ENCODE results near the gene ARID3A.

DNA sequence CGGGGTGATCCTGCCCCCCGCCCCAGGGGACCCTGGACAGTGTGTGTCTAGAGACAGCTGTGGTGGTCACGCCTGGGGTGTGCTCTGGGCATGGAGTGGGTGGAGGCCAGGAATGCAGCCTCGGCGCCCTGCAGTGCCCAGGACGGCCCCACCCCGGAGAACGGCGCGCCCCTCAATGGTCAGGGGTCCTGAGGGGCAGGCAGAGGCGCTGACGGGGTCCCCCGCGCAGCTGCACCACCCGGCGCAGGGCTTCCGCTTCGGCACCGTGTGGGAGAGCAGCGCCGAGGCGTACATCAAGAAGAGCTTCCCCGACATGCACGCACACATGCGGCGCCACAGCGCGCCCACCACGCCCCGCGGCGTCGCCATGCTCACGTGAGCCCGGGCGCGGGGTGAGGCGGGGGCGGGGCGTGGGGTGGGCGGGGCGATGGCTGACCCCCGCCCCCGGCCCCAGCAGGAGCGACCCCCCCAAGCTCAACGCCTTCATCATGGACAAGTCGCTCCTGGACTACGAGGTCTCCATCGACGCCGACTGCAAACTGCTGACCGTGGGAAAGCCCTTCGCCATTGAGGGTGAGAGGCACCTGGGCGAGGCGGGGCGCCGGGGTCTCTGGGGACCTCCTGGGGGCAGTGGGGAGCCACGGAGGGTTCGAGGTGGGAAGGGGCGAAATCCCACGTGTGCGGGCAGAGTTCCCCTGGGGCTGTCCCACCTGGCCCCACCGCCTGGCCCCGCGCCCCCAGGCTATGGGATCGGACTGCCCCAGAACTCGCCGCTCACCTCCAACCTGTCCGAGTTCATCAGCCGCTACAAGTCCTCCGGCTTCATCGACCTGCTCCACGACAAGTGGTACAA is 81.8 kb downstream of the ARID3A start:
- no peak for TF ChIP-seq POLR2A (IDR thresholded peaks at IDR 0.05)
- TF ChIP-seq, protein P1, sequence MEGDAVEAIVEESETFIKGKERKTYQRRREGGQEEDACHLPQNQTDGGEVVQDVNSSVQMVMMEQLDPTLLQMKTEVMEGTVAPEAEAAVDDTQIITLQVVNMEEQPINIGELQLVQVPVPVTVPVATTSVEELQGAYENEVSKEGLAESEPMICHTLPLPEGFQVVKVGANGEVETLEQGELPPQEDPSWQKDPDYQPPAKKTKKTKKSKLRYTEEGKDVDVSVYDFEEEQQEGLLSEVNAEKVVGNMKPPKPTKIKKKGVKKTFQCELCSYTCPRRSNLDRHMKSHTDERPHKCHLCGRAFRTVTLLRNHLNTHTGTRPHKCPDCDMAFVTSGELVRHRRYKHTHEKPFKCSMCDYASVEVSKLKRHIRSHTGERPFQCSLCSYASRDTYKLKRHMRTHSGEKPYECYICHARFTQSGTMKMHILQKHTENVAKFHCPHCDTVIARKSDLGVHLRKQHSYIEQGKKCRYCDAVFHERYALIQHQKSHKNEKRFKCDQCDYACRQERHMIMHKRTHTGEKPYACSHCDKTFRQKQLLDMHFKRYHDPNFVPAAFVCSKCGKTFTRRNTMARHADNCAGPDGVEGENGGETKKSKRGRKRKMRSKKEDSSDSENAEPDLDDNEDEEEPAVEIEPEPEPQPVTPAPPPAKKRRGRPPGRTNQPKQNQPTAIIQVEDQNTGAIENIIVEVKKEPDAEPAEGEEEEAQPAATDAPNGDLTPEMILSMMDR (IDR thresholded peaks at IDR 0.05), result no peak

Measured in uterus (tissue), 2 donors.